BJ (cell line): ENCODE data around the gene NCAPG. TPM values are rescaled to one million over a fixed set of nuclear protein-coding genes. Genes with fewer than 3 reads are reported as not detected.

Experiments
- CTCF ChIA-PET: fragments of 350-600 bp; formaldehyde crosslinking; extraction: SDS; loops from one replicate; lab custom pipeline; 2021; ENCODE audit warnings: antibody characterized with exemption, inconsistent platforms; lab: Yijun Ruan, JAX
- POLR2A ChIA-PET: fragments of 300-600 bp; sonication (Branson Sonifier 250); formaldehyde crosslinking; extraction: SDS; loops from one replicate; lab custom pipeline; 2021; ENCODE audit warnings: antibody characterized with exemption; lab: Charles Lee
- DNase-seq: peaks from one replicate; pipeline ENCODE4 v3.0.0-alpha.2; 2011; ENCODE audit warnings: low read depth
- H3K27me3 ChIP-seq: 2 replicates; pipeline ENCODE4 v1.6.0; 2011; ENCODE audit warnings: low read length; ENCODE audit not compliant: control insufficient read depth, insufficient read depth
- H3K36me3 ChIP-seq: 2 replicates; pipeline ENCODE4 v1.5.1; 2011; ENCODE audit warnings: low read length; ENCODE audit not compliant: control insufficient read depth, insufficient read depth
- H3K4me3 ChIP-seq: 2 replicates; pipeline ENCODE4 v1.5.1; 2011; ENCODE audit warnings: low read depth, mild to moderate bottlenecking, control low read depth, low read length
- polyA plus RNA-seq: library from polyadenylated mRNA; depleted of rRNA; stranded (reverse); fragments of >200 nt; gene quantifications from 2 replicates; pipeline ENCODE4 v1.2.3, GENCODE V29; 2011; rRNA removed
- TF ChIP-seq, protein P1 (sequence below): IDR thresholded peaks from 2 replicates; pipeline ENCODE4 v1.5.1; 2011; ENCODE audit warnings: low read depth, mild to moderate bottlenecking, control low read depth, inconsistent platforms, low read length, moderate library complexity; ENCODE audit not compliant: insufficient read depth

NCAPG gene
- polyA plus RNA-seq, 1 experiment = 7.8 TPM

GRCh38 chr4:17884511-17884910 lies 73.7 kb downstream of the NCAPG start:
- TF ChIP-seq, protein P1, sequence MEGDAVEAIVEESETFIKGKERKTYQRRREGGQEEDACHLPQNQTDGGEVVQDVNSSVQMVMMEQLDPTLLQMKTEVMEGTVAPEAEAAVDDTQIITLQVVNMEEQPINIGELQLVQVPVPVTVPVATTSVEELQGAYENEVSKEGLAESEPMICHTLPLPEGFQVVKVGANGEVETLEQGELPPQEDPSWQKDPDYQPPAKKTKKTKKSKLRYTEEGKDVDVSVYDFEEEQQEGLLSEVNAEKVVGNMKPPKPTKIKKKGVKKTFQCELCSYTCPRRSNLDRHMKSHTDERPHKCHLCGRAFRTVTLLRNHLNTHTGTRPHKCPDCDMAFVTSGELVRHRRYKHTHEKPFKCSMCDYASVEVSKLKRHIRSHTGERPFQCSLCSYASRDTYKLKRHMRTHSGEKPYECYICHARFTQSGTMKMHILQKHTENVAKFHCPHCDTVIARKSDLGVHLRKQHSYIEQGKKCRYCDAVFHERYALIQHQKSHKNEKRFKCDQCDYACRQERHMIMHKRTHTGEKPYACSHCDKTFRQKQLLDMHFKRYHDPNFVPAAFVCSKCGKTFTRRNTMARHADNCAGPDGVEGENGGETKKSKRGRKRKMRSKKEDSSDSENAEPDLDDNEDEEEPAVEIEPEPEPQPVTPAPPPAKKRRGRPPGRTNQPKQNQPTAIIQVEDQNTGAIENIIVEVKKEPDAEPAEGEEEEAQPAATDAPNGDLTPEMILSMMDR = no peak
- POLR2A ChIA-PET = no interaction called here
- CTCF ChIA-PET = interaction anchor here (0.5 to 1.0 kb wide), 2 partner anchors 10 to 895 kb away, joined by 3 read pairs; no protein-coding TSS in a partner anchor
- H3K36me3 ChIP-seq = no peaks in the 10 kb centered on the region
- no peak for DNase-seq
- no peaks in the 10 kb centered on the region for H3K27me3 ChIP-seq
- H3K4me3 ChIP-seq = no peak overlapping the region

- no peak overlapping the region for H3K4me3 ChIP-seq
- CTCF ChIA-PET = no interaction called here
Observed at GRCh38 chr4:17889692-17890091, 78.9 kb downstream of the NCAPG start.

GRCh38 chr4:17894421-17894820 lies 83.6 kb downstream of the NCAPG start:
- CTCF ChIA-PET = interaction anchor here (1.0 kb wide), 1 partner anchor 9 kb away, joined by 5 read pairs; no protein-coding TSS in a partner anchor
- POLR2A ChIA-PET = no interaction called here
- Histone ChIP-seq H3K27me3 (no peaks in the 10 kb centered on the region), H3K4me3 (no peak overlapping the region), H3K36me3 (no peaks in the 10 kb centered on the region)
- no peak for DNase-seq
- TF ChIP-seq, protein P1 = no peak

More at GRCh38 chr4:17889692-17890091, 78.9 kb downstream of the NCAPG start:
- TF ChIP-seq, protein P1 = no peak
- Histone ChIP-seq H3K27me3 (no peaks in the 10 kb centered on the region), H3K36me3 (no peaks in the 10 kb centered on the region)
- POLR2A ChIA-PET = no interaction called here
- DNase-seq = no peak

Other genes starting within 250 kb of the NCAPG start
- 42.8 and 52.8 TPM in 2 replicates for gene LAP3, start 233.8 kb upstream of the NCAPG start, polyA plus RNA-seq
- gene MED28, start 196.3 kb upstream of the NCAPG start, polyA plus RNA-seq = 9.0 and 20.0 TPM in 2 replicates
- gene FAM184B, start 29.4 kb upstream of the NCAPG start, polyA plus RNA-seq = 0.01 and 0.02 TPM in 2 replicates
- gene DCAF16, start 222 bp upstream of the NCAPG start, polyA plus RNA-seq = 20.6 and 21.3 TPM in 2 replicates
- 2.0 and 3.1 TPM in 2 replicates for gene LCORL, start 210.8 kb downstream of the NCAPG start, polyA plus RNA-seq